Type B pancreatic cell (in vitro differentiated cells): ENCODE data around the gene CCDC171. TPM values are rescaled to one million over a fixed set of nuclear protein-coding genes. Genes with fewer than 3 reads are reported as not detected.
A peak's percentile ranks its signal among the peaks of the same experiment; 100 is the strongest.

Experiments
- DNase-seq: peaks from one replicate; pipeline ENCODE4 v3.0.0; 2021; ENCODE audit warnings: mixed read lengths; ENCODE audit not compliant: unreplicated experiment; ENCODE audit errors: extremely low spot score
- H3K27ac Mint-ChIP-seq: 2 replicates; pipeline ENCODE4 v1.8.0; 2021; ENCODE audit warnings: mild to moderate bottlenecking, mixed read lengths
- H3K27me3 Mint-ChIP-seq: 2 replicates; pipeline ENCODE4 v1.8.0; 2021; ENCODE audit warnings: mixed read lengths
- H3K36me3 Mint-ChIP-seq: 2 replicates; pipeline ENCODE4 v1.8.0; 2021; ENCODE audit warnings: mixed read lengths
- H3K4me1 Mint-ChIP-seq: one replicate; pipeline ENCODE4 v1.8.0; 2021; ENCODE audit warnings: mixed read lengths; ENCODE audit not compliant: unreplicated experiment
- H3K4me3 Mint-ChIP-seq: 2 replicates; pipeline ENCODE4 v1.8.0; 2021; ENCODE audit warnings: mild to moderate bottlenecking, mixed read lengths
- H3K9me3 Mint-ChIP-seq: 2 replicates; pipeline ENCODE4 v1.8.0; 2021; ENCODE audit warnings: mixed read lengths
- total RNA-seq: library from RNA; stranded (reverse); gene quantifications from 2 replicates; pipeline ENCODE4 v1.2.1, GENCODE V29; 2021; ENCODE audit warnings: low replicate concordance
- TF ChIP-seq, protein P1 (sequence below): fragments of 200-600 bp; sonication (generic); conservative IDR thresholded peaks from 2 replicates; pipeline ENCODE4 v1.5.0; 2021; ENCODE audit warnings: antibody characterized with exemption, mild to moderate bottlenecking

CCDC171 gene
- total RNA-seq, 1 donor from 2014 or later, result 7.4 TPM

DNA sequence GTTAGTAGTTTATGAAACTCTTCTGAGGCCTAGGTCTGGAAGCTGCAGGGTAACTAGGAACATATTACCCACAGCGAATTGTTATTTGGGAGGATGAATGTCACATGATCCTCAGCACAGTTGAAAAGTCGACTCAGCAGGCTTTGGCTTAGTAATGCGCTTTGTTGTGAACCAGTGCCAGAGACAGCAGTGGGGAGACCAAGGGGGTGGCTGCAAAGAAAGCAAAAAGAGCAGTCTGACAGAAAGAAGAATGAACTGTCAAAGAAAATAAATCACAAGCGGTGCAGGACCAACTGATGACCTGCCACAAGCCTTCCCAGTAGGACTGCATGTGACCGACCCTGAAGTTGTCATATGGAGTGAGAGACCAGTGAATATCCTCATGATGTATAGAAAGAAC, 170.0 kb downstream of the CCDC171 start:
- Mint-ChIP-seq H3K27me3 (no peaks in the 10 kb centered on the region), H3K9me3 (no peaks in the 10 kb centered on the region), H3K4me1 (peaks cover 20% of the 10 kb centered on the region), H3K4me3 (peak overlapping the region; percentile 50), H3K27ac (peak overlapping the region; percentile 79), H3K36me3 (peaks cover 3% of the 10 kb centered on the region)
- TF ChIP-seq, protein P1, sequence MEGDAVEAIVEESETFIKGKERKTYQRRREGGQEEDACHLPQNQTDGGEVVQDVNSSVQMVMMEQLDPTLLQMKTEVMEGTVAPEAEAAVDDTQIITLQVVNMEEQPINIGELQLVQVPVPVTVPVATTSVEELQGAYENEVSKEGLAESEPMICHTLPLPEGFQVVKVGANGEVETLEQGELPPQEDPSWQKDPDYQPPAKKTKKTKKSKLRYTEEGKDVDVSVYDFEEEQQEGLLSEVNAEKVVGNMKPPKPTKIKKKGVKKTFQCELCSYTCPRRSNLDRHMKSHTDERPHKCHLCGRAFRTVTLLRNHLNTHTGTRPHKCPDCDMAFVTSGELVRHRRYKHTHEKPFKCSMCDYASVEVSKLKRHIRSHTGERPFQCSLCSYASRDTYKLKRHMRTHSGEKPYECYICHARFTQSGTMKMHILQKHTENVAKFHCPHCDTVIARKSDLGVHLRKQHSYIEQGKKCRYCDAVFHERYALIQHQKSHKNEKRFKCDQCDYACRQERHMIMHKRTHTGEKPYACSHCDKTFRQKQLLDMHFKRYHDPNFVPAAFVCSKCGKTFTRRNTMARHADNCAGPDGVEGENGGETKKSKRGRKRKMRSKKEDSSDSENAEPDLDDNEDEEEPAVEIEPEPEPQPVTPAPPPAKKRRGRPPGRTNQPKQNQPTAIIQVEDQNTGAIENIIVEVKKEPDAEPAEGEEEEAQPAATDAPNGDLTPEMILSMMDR, result no peak
- DNase-seq, result no peak

DNA sequence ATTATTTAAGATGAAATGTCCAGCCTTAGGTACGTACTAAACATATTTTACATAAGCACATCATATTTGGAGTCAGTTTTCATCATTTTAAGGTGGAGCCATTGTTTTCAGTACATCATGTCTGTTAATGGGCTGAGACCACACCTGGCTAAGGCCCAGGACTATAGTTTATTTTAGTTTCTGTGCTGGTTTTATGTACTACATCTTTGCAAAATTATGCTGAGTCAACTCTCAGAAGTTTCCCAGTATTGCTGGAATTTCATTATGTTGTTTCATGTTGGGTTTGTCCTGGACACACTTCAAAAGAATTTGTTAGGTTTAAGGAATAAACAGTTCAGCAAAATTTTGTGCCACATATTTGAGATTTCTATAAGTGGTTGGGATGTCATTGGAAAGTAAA, 171.2 kb downstream of the CCDC171 start:
- Mint-ChIP-seq H3K27me3 (no peaks in the 10 kb centered on the region), H3K27ac (no peak overlapping the region), H3K36me3 (peaks cover 1% of the 10 kb centered on the region), H3K4me3 (no peak overlapping the region), H3K9me3 (no peaks in the 10 kb centered on the region), H3K4me1 (peaks cover 20% of the 10 kb centered on the region)
- TF ChIP-seq, protein P1, result no peak
- no peak for DNase-seq

DNA sequence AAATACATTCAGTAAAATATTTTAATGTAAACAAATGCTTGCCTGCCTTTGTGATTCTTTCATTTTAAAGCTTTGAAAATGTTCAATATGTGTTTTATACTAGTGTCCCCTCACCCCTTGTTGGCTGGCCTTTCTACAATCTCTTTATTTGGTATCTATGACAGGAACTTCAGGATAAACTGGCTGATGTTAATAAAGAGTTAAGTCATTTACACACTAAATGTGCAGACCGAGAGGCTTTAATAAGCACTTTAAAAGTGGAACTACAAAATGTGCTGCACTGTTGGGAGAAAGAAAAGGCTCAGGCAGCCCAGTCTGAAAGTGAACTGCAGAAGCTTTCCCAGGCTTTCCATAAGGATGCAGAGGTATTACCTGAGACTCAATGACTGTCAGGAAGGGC, 171.8 kb downstream of the CCDC171 start:
- Mint-ChIP-seq H3K4me1 (peaks cover 20% of the 10 kb centered on the region), H3K4me3 (no peak overlapping the region), H3K27ac (no peak overlapping the region), H3K27me3 (no peaks in the 10 kb centered on the region), H3K36me3 (no peaks in the 10 kb centered on the region), H3K9me3 (no peaks in the 10 kb centered on the region)
- no peak for DNase-seq
- TF ChIP-seq, protein P1, result no peak

DNA sequence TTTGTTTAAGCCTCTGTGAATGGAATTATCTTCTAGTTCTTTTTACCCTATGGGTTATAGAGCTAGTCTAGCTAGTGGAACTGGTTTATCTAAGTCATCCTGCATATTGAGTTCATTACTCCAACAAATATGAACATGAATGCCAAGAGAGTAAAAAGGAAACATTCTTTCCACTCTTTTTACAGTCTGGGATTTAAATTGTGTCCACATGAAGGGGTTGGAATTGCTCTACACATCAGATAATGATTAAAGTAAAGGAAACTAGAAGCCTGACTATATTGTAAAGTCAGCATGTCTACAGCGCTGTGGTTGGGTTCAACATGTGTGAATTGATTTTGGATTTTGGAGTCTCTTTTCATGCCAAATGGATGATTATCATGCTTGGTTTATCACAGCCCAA, 173.1 kb downstream of the CCDC171 start:
- no peaks in the 10 kb centered on the region for H3K27me3 Mint-ChIP-seq

DNA sequence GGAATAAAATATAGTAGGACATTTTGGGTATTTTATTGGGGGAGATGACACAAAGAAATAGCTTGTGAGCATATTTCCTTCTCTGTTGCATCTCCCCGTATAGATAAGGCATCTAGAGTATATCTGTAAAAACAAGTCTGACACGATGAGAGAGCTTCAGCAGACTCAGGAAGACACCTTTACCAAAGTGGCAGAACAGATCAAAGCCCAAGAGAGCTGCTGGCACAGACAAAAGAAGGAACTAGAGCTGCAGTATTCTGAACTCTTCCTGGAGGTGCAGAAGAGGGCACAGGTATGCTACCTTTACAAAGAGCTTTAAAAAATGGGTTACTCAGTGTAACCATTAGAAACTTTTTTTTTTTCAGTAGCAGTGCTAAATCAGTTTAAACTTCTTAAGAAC, 176.7 kb downstream of the CCDC171 start:
- Mint-ChIP-seq H3K27me3 (no peaks in the 10 kb centered on the region), H3K4me3 (no peak overlapping the region), H3K9me3 (peaks cover 5% of the 10 kb centered on the region), H3K27ac (no peak overlapping the region), H3K36me3 (no peaks in the 10 kb centered on the region), H3K4me1 (peaks cover 9% of the 10 kb centered on the region)
- no peak for DNase-seq
- TF ChIP-seq, protein P1, result no peak

More for the DNA sequence above, 173.1 kb downstream of the CCDC171 start:
- Mint-ChIP-seq H3K4me1 (peaks cover 20% of the 10 kb centered on the region), H3K36me3 (no peaks in the 10 kb centered on the region), H3K9me3 (peaks cover under 1% of the 10 kb centered on the region), H3K27ac (no peak overlapping the region), H3K4me3 (peak overlapping the region; percentile 56)
- TF ChIP-seq, protein P1, result no peak
- no peak for DNase-seq
